Measurements from ENCODE around the gene PTCRA.

- no peak for TF ChIP-seq CTCF (IDR thresholded peaks at IDR 0.05)
- no peak for TF ChIP-seq POLR2A (IDR thresholded peaks at IDR 0.05)
Measured at GRCh38 chr6:42915732-42916131, at the start of gene PTCRA.

Measured in esophagus squamous epithelium (tissue), 4 donors.